Measurements from ENCODE around the gene KRTAP5-4.
A peak's percentile ranks its signal among the peaks of the same experiment; 100 is the strongest.
"Not testable (repeated sequence)": the region's sequence is repeated elsewhere in the genome, so short reads cannot be mapped to it uniquely, and the experiment has no call there.

Gene KRTAP5-4

DNA sequence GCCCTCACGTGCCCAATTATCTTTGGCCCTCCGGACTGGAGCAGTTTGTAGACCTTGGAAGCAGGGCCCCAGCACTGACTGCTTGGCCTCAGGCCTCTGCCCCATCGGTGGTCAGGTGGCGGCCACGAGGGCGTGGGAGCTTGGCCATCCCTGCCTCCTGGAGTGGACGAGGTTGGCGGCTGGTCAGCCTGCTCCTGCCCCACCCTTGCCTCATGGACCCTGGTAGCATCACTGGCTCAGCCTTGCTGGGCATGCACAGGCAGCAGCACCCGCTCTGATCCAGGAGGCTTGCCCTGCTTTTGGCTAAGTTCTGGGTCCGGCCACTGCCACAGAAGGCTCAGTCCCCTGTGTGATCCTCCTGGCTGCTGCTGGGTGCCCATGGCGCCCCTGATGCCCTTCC is 17.8 kb downstream of the KRTAP5-4 start:
- DNase-seq, result no peak

DNA sequence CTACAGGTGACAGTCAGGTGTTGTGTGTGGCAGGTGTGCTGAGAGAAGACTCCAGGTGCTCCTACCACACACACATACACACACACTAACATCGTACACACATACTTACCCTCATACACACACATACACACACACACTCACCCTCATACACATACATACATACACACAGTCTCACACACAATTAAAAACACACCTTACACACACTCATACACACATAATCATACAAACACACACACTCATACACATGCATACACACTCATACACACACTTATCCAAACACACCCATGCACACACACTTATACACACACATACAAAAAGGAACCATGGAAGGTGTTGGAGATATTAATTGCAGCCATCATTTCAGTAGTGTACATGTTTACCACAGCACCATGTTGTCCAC is 18.3 kb downstream of the KRTAP5-4 start:
- DNase-seq, result no peak

GRCh38 chr11:1601663-1602062 is 20.3 kb downstream of the KRTAP5-4 start:
- DNase-seq, result not testable (repeated sequence)

- peak in 4 of 56 donors; percentile 4 to 30 (median 14) for DNase-seq
Observed at GRCh38 chr11:1600626-1601025, 21.3 kb downstream of the KRTAP5-4 start.

- no peak for DNase-seq
Observed at GRCh38 chr11:1598816-1599215, 23.1 kb downstream of the KRTAP5-4 start.

- DNase-seq, result not testable (repeated sequence)
Observed at GRCh38 chr11:1598406-1598805, 23.5 kb downstream of the KRTAP5-4 start.

GRCh38 chr11:1597994-1598380 is 24.0 kb downstream of the KRTAP5-4 start, which contains the start of gene KRTAP5-2:
TSS of gene KRTAP5-2 (minus strand) at chr11:1598294. CDS start at chr11:1598250, 44 bp downstream.
- DNase-seq, result no peak

DNA sequence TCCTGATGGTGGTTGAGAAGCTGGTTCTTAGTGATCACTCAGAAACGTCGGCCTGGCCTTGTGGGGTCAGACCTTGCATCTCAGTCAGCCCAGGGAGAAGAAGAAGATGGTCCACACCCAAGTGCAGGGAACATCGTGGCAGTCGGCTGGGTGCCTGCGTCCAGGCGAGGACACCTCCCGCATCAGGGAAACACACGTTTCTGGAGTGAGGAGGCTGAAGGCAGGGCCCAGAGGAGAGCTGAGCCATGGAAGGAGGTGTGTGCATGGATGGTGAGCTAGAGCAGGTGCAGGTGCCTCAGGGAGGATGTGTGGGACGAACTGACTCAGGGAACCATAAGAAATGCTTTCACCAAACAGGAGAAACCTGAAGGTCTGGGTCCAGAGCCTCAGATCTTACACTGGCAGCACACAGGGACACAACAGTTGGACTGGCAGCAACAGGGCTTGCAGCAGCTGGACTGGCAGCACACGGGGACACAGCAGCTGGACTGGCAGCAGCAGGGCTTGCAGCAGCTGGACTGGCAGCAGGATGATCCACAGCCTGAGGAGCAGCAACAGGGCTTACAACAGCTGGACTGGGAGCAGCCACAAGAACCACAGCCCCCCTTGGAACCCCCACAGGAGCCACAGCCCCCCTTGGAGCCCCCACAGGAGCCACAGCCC is 24.5 kb downstream of the KRTAP5-4 start:
- DNase-seq, result no peak

GRCh38 chr11:1596576-1597121 is 25.3 kb downstream of the KRTAP5-4 start:
- DNase-seq, result not testable (repeated sequence)

DNA sequence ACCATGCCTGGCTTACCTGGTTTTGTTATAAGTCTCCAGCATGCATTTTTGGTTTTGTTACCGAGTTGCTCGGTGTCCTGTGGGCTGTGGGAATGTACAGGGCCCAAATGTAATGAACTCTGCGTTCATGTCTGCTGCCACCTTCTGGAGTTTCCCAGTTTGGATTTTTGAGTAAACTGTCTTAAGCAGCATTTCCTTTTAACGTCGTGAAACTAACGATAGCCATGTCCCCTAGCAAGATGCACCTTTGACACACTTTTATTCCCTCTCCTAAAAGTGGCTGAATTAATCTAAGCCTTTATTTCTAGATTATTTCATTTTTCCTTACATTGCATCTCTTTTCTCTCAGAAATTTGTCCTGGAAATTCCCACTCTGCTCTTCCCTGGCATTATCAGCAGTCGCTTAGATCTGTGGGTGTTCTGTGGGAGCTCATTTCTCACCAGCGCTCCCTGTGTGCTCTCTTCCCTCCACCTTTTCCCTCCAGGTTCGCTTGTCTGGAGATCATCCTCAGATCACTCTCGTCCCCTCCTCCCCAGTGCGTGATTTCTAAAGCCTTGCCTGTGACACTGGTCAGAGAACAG is 25.9 kb downstream of the KRTAP5-4 start:
- not testable (repeated sequence) for DNase-seq

- DNase-seq, result no peak
Observed at GRCh38 chr11:1592628-1593027, 29.3 kb downstream of the KRTAP5-4 start.

- no peak for DNase-seq
Observed at GRCh38 chr11:1589996-1590395, 31.9 kb downstream of the KRTAP5-4 start.

DNA sequence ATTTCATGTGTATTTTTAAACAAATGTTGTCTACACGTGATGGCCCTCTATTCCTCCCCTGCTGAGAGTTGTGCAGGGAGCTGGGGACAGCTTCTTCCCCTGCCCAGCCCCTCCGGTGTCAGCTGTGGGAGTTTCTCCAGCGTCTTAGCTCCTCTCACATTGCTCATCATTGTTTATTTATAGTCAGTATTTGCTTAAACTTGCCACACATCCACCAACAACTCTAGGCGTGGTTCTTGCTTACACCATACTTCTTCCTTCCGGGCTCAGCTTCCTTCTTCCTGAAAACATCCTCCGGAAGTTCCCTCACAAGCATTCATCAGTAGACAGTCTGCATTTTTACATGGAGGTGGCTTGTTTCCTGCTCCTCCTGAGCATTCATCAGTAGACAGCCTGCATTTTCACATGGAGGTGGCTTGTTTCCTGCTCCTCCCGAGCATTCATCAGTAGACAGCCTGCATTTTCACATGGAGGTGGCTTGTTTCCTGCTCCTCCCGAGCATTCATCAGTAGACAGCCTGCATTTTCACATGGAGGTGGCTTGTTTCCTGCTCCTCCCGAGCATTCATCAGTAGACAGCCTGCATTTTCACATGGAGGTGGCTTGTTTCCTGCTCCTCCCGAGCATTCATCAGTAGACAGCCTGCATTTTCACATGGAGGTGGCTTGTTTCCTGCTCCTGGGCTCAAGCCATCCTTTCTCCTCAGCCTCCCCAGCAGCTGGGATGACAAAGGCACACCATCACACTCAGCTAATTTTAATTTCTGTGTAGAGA is 32.6 kb downstream of the KRTAP5-4 start:
- peak in 1 of 56 donors; percentile 21 for DNase-seq

- DNase-seq, result no peak
Observed at GRCh38 chr11:1586699-1587098, 35.2 kb downstream of the KRTAP5-4 start.

DNA sequence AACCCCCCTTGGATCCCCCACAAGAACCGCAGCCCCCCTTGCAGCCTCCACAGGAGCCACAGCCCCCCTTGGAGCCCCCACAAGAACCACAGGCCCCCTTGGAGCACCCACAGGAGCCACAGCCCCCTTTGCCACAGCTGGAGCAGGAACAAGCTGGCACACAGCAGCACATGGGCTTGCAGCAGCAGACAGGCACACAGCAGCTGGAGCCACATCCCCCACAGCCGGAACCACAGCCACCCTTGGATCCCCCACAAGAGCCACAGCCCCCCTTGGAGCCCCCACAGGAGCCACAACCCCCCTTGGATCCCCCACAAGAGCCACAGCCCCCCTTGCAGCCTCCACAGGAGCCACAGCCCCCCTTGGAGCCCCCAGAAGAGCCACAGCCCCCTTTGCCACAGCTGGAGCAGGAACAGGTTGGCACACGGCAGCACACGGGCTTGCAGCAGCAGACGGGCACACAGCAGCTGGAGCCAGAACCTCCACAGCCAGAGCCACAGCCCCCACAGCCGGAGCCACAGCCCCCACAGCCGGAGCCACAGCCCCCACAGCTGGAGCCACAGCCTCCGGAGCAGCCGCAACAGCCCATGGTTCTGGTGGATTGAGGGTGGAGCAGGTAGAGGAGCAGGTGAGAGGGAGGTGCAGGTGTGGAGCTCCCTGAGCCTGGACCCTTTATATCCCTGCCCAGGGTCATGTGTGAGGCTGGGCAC is 37.1 kb downstream of the KRTAP5-4 start, which contains the start of gene KRTAP5-1:
TSS of gene KRTAP5-1 (minus strand) at position 623 of the 710 bp plus-strand sequence. CDS start at position 589, 34 bp downstream.
- not testable (repeated sequence) for DNase-seq

DNA sequence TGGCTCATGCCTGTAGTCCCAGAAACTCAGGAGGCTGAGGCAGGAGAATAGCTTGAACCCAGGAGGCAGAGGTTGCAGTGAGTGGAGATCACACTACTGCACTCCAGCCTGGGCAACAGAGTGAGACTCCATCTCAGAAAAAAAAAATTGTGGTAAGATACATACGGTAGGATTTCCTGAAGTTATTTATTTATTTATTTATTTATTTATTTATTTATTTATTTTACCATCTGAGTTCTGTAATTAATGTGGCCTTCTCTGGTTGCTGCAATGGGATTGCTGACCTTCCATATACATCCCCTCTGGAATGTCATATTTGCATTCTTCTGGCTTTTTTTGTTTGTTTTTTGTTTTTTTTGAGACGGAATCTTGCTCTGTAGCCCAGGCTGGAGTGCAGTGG is 39.0 kb downstream of the KRTAP5-4 start:
- DNase-seq, result not testable (repeated sequence)

GRCh38 chr11:1581976-1582375 is 40.0 kb downstream of the KRTAP5-4 start:
- no peak for DNase-seq

DNA sequence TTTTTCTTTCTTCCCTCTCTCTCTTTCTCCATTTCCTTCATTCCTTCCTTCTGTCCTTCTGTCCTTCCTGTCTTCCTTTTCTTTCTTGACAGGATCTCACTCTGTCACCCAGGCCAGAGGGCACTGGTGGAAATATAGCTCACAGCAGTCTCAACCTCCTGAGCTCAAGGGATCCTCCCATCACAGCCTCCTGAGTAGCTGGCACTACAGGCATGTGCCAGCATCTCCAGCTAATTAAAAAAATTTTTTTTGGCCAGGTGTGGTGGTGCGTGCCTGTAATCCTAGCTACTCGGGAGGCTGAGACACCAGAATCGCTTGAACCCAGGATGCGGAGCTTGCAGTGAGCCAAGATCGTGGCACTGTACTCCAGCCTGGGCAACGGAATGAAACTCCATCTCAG is 45.1 kb downstream of the KRTAP5-4 start:
- DNase-seq, result no peak

- not testable (repeated sequence) for DNase-seq
Observed at GRCh38 chr11:1575756-1576155, 46.2 kb downstream of the KRTAP5-4 start.

DNA sequence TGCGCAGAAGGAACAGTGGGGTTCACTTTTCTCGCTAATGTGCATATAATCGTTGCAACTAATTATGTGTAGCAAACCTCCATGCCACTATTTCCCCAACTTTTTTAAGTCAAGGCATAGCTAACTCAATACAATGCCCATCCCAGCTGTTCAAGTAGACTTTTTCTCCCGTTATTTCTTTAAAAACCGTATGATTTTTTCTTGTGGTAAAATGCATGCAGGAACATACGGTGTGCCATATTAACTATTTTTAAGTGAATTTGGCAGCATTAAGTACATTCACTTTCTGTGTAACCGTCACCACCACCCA is 47.0 kb downstream of the KRTAP5-4 start:
- no peak for DNase-seq

DNA sequence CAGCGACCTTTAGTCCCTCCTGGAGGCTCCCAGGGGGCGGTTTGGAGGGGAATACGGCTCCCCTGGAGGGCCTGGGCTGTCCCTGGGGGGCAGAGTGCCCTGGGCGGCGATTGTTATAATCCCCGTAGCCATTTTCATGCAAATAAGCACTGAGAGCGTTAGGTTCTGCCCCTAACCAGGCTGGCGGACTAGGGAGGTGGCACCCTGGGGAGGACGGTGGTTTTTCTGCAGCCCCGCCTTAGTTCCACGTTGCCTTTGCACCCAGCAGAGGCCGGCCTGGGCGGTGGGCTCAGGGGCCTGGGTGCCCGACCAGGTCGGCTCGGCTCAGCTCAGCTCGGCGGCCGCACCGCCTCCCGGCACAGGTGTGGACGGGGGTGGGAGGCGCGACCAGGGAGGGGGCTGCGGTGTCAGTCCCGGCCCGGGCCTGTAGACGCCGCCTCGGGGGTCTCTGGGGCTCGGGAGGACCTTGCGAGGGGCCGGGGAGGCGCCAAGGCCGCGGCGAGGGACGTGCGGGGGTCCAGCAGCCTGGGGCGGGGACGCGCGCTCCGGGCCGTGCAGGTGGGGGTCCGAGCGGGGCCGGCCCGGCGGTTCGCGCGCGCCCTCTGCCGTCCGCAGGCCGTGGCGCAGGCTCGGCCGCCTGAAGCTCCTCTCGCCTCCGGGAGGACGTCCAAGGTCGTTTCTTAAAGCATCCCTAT is 47.6 kb downstream of the KRTAP5-4 start:
- peak in 22 of 56 donors; percentile 26 to 73 (median 51) for DNase-seq

All from amygdala (tissue), 56 donors.